CD14-positive monocyte (primary cell): ENCODE measurements around the gene IRS1. TPM values are rescaled to one million over a fixed set of nuclear protein-coding genes. Genes with fewer than 3 reads are reported as not detected.

ENCODE experiments used
- DNase-seq, 3 donors: peaks; one replicate each; pipeline ENCODE4 v3.0.0-alpha.2; 2011 to 2022
- H2AFZ ChIP-seq: 2 replicates; pipeline ENCODE4 v1.6.0; 2012; ENCODE audit warnings: mild to moderate bottlenecking, low read depth, low read length, inconsistent platforms; ENCODE audit not compliant: insufficient read depth, poor library complexity, severe bottlenecking
- H3K27ac ChIP-seq, 2 donors: 1 replicate in 1 of 2; 2 replicates in 1 of 2; pipeline ENCODE4 v1.5.1; 2012 to 2013; ENCODE audit warnings: low read length in 2 of 2, control low read depth in 1 of 2, inconsistent platforms in 1 of 2, low read depth in 1 of 2, mild to moderate bottlenecking in 1 of 2
- H3K27me3 ChIP-seq, 2 donors: one replicate each; pipeline versions ENCODE4 v1.6.0 to v1.6.1; 2011 to 2013; ENCODE audit warnings: low read length in 2 of 2; ENCODE audit not compliant: control insufficient read depth in 2 of 2, insufficient read depth in 2 of 2
- H3K36me3 ChIP-seq, 2 donors: replicated peaks in 1 of 2; 1 replicate in 1 of 2; 2 replicates in 1 of 2; pipeline versions ENCODE4 v1.5.1 to v1.6.1; 2012 to 2013; ENCODE audit warnings: low read length in 2 of 2, control low read depth in 1 of 2, inconsistent platforms in 1 of 2, mild to moderate bottlenecking in 1 of 2; ENCODE audit not compliant: insufficient read depth in 2 of 2, control insufficient read depth in 1 of 2
- H3K4me1 ChIP-seq, 2 donors: 1 replicate in 1 of 2; 2 replicates in 1 of 2; pipeline versions ENCODE4 v1.5.1 to v1.6.1; 2012 to 2013; ENCODE audit warnings: low read length in 2 of 2, control low read depth in 1 of 2, inconsistent platforms in 1 of 2, mild to moderate bottlenecking in 1 of 2, moderate library complexity in 1 of 2; ENCODE audit not compliant: insufficient read depth in 2 of 2, control insufficient read depth in 1 of 2
- H3K4me2 ChIP-seq: replicated peaks from 2 replicates; pipeline ENCODE3; 2012; ENCODE audit warnings: low read length, moderate library complexity, mild to moderate bottlenecking; ENCODE audit not compliant: poor library complexity, severe bottlenecking; ENCODE audit errors: extremely low read depth
- H3K4me3 ChIP-seq, 3 experiments: fragments of 200-600 bp in 1 of 3; sonication (generic) in 1 of 3; replicated peaks in 1 of 3; 1 replicate in 2 of 3; 2 replicates in 1 of 3; pipeline ENCODE4 v1.5.1; 2011 to 2013; ENCODE audit warnings: low read length in 3 of 3, mild to moderate bottlenecking in 3 of 3, control low read depth in 2 of 3, low read depth in 2 of 3, inconsistent platforms in 1 of 3, moderate library complexity in 1 of 3
- H3K79me2 ChIP-seq: 2 replicates; pipeline ENCODE4 v1.6.0; 2012; ENCODE audit warnings: mild to moderate bottlenecking, control low read depth, inconsistent platforms, low read length, moderate library complexity; ENCODE audit not compliant: insufficient read depth
- H3K9ac ChIP-seq: 2 replicates; pipeline ENCODE4 v1.6.0; 2017; ENCODE audit warnings: low read length, mild to moderate bottlenecking; ENCODE audit not compliant: insufficient read depth, poor library complexity, severe bottlenecking
- H3K9me3 ChIP-seq, 2 donors: replicated peaks in 1 of 2; 1 replicate in 1 of 2; 2 replicates in 1 of 2; pipeline versions ENCODE4 v1.5.1 to v1.6.1; 2012 to 2013; ENCODE audit warnings: low read length in 2 of 2, control low read depth in 1 of 2; ENCODE audit not compliant: control insufficient read depth in 1 of 2, insufficient read depth in 1 of 2
- H4K20me1 ChIP-seq: 2 replicates; pipeline ENCODE4 v1.6.0; 2012; ENCODE audit warnings: mild to moderate bottlenecking, low read length, control low read depth, moderate library complexity; ENCODE audit not compliant: insufficient read depth
- H3K27ac Mint-ChIP-seq, 7 donors: one replicate each; pipeline ENCODE4 v1.8.0; 2020; ENCODE audit warnings: mild to moderate bottlenecking in 7 of 7, mixed read lengths in 7 of 7, moderate library complexity in 6 of 7, inconsistent platforms in 2 of 7
- H3K27me3 Mint-ChIP-seq, 3 donors: one replicate each; pipeline ENCODE4 v1.8.0; 2021 to 2022; ENCODE audit warnings: low read depth in 3 of 3, mild to moderate bottlenecking in 3 of 3, mixed read lengths in 3 of 3, moderate library complexity in 3 of 3, inconsistent platforms in 1 of 3
- H3K36me3 Mint-ChIP-seq, 2 donors: one replicate each; pipeline ENCODE4 v1.8.0; 2020; ENCODE audit warnings: mixed read lengths in 2 of 2, inconsistent platforms in 1 of 2, mild to moderate bottlenecking in 1 of 2
- H3K4me1 Mint-ChIP-seq: one replicate; pipeline ENCODE4 v1.8.0; 2020; ENCODE audit warnings: mild to moderate bottlenecking, mixed read lengths
- H3K4me3 Mint-ChIP-seq, 2 donors: one replicate each; pipeline ENCODE4 v1.8.0; 2020; ENCODE audit warnings: mild to moderate bottlenecking in 2 of 2, mixed read lengths in 2 of 2, moderate library complexity in 1 of 2
- H3K9me3 Mint-ChIP-seq, 7 donors: one replicate each; pipeline ENCODE4 v1.8.0; 2020 to 2022; ENCODE audit warnings: mixed read lengths in 7 of 7, mild to moderate bottlenecking in 6 of 7, moderate library complexity in 6 of 7, inconsistent platforms in 2 of 7
- WGBS: methylation state at CpG from one replicate; pipeline ENCODE4 v1.1.5; 2013; ENCODE audit warnings: missing lambda C conversion rate; ENCODE audit not compliant: insufficient coverage; 5-methylcytosine and 5-hydroxymethylcytosine counted together
- intact Hi-C, 2 donors: fragments of 100-400 bp; cut with micrococcal nuclease; formaldehyde crosslinking; loops; one replicate each; pipeline versions ENCODE4 v1.15.0 to v1.15.1; 2023
- polyA plus RNA-seq, 3 donors: library from polyadenylated mRNA; depleted of rRNA in 1 of 3; unstranded in 2 of 3; stranded (reverse) in 1 of 3; fragments of 300-500 nt in 2 of 3; fragments of >200 nt in 1 of 3; fragmentation: Illumina TruSeq in 2 of 3; gene quantifications; 1 replicate in 2 of 3; 2 replicates in 1 of 3; pipeline ENCODE4 v1.2.3, GENCODE V29; 2012 to 2021
- TF ChIP-seq, protein P1 (sequence below): fragments of 200-600 bp; IDR thresholded peaks from one replicate; pipeline ENCODE4 v1.8.0; 2022; ENCODE audit warnings: antibody characterized with exemption, mild to moderate bottlenecking

IRS1 gene
- polyA plus RNA-seq, 3 donors: 0.10 to 0.19 TPM; not detected in 1

GRCh38 chr2:226754821-226755604 is 44.6 kb downstream of the IRS1 start:
- Histone ChIP-seq H3K9me3 (no peaks in the 10 kb centered on the region), H3K27ac (no peak overlapping the region), H3K4me1 (no peaks in the 10 kb centered on the region), H4K20me1 (no peaks in the 10 kb centered on the region), H3K27me3 (no peaks in the 10 kb centered on the region), H3K9ac (no peak overlapping the region), H3K36me3 (no peaks in the 10 kb centered on the region), H3K4me2 (no peak overlapping the region), H2AFZ (no peak overlapping the region), H3K4me3 (no peak overlapping the region), H3K79me2 (no peaks in the 10 kb centered on the region)
- H3K27me3 Mint-ChIP-seq: peaks cover 0 to 2% (median 1%) of the 10 kb centered on the region in 3 donors
- H3K36me3 Mint-ChIP-seq: no peaks in the 10 kb centered on the region
- H3K4me1 Mint-ChIP-seq: no peaks in the 10 kb centered on the region
- DNase-seq: no peak
- no peak overlapping the region for H3K27ac Mint-ChIP-seq
- peaks cover 0 to 4% (median 2%) of the 10 kb centered on the region in 7 donors for H3K9me3 Mint-ChIP-seq
- no peak overlapping the region for H3K4me3 Mint-ChIP-seq
- WGBS: no CpG with 5 or more reads among the region's 8 CpGs
- intact Hi-C loops: no loop called here
- TF ChIP-seq, protein P1, sequence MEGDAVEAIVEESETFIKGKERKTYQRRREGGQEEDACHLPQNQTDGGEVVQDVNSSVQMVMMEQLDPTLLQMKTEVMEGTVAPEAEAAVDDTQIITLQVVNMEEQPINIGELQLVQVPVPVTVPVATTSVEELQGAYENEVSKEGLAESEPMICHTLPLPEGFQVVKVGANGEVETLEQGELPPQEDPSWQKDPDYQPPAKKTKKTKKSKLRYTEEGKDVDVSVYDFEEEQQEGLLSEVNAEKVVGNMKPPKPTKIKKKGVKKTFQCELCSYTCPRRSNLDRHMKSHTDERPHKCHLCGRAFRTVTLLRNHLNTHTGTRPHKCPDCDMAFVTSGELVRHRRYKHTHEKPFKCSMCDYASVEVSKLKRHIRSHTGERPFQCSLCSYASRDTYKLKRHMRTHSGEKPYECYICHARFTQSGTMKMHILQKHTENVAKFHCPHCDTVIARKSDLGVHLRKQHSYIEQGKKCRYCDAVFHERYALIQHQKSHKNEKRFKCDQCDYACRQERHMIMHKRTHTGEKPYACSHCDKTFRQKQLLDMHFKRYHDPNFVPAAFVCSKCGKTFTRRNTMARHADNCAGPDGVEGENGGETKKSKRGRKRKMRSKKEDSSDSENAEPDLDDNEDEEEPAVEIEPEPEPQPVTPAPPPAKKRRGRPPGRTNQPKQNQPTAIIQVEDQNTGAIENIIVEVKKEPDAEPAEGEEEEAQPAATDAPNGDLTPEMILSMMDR: no peak

DNA sequence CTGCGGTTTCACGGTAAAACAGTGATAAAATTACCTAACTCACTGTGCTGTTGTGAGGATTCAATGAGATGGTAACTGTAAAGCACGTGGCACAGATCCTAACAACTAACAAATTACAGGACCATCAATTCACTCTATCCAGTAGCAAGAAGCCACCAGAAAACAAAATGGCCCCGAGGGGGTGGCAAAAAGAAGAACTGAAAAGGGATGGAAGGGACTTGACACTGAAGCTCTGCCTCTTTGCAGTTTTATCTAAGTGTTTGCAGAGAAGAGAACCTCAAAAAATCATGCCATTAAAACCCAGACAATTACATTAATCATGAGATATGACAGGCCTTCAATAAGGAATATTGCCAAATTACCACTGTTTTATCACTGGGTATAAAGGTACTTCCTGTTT is 46.7 kb downstream of the IRS1 start:
- H3K4me2 ChIP-seq: no peak overlapping the region
- H3K27me3 ChIP-seq: no peaks in the 10 kb centered on the region
- H3K36me3 ChIP-seq: no peaks in the 10 kb centered on the region
- no peak overlapping the region for H3K27ac Mint-ChIP-seq
- H3K27ac ChIP-seq: no peak overlapping the region
- H2AFZ ChIP-seq: no peak overlapping the region
- no peak overlapping the region for H3K4me3 Mint-ChIP-seq
- peaks cover 0 to 6% (median 2%) of the 10 kb centered on the region in 7 donors for H3K9me3 Mint-ChIP-seq
- no peaks in the 10 kb centered on the region for H4K20me1 ChIP-seq
- no peak overlapping the region for H3K9ac ChIP-seq
- intact Hi-C loops: no loop called here
- no peaks in the 10 kb centered on the region for H3K36me3 Mint-ChIP-seq
- DNase-seq: no peak
- H3K4me3 ChIP-seq: no peak overlapping the region
- no peaks in the 10 kb centered on the region for H3K4me1 ChIP-seq
- H3K27me3 Mint-ChIP-seq: peaks cover 0 to 2% (median 0%) of the 10 kb centered on the region in 3 donors
- H3K4me1 Mint-ChIP-seq: no peaks in the 10 kb centered on the region
- TF ChIP-seq, protein P1: no peak
- no peaks in the 10 kb centered on the region for H3K9me3 ChIP-seq
- H3K79me2 ChIP-seq: no peaks in the 10 kb centered on the region
- WGBS: no CpG with 5 or more reads among the region's 4 CpGs
